ENCODE results near the gene XAB2.

- TF ChIP-seq CTCF (conservative IDR thresholded peaks at IDR 0.05; ENCODE audit: low read depth, low read length) (no peak), EZH2 (IDR thresholded peaks at IDR 0.05; ENCODE audit: low read length, unreplicated experiment) (no peak), EZH2phosphoT487 (IDR thresholded peaks at IDR 0.05; ENCODE audit: borderline replicate concordance, low read length) (no peak)
These were observed 7.5 kb upstream of the XAB2 start, which contains the start of gene STXBP2 for GRCh38 chr19:7636691-7637373.

Data from PC-3 (cell line).